GM12878 (cell line): ENCODE data around the gene ATP10A. TPM values are rescaled to one million over a fixed set of nuclear protein-coding genes. Genes with fewer than 3 reads are reported as not detected.

Experiments
- ATAC-seq: fragments of 200-7000 bp; cut with Tn5 transposase; 3 replicates; pipeline ENCODE4 v1.9.1; 2020; ENCODE audit warnings: mild to moderate bottlenecking, moderate library complexity
- BruUV-seq: library from RNA; stranded (reverse); fragments of 400-500 nt; replicated peaks from 2 replicates; lab custom pipeline; 2021; lab: Mats Ljungman, UMichigan
- CTCF ChIA-PET: fragments of 300-600 bp; sonication (Branson Sonifier 250); formaldehyde crosslinking; extraction: SDS; loops from one replicate; lab custom pipeline; 2021; ENCODE audit warnings: inconsistent platforms; lab: Yijun Ruan, JAX
- POLR2A ChIA-PET: fragments of 350-600 bp; formaldehyde crosslinking; extraction: SDS; loops from one replicate; lab custom pipeline; 2021; ENCODE audit warnings: inconsistent platforms; lab: Charles Lee
- RAD21 ChIA-PET: fragments of 300-600 bp; sonication (Branson Sonifier 250); formaldehyde crosslinking; loops from one replicate; lab custom pipeline; 2023; ENCODE audit warnings: antibody characterized with exemption; ENCODE audit not compliant: unreplicated experiment; lab: Charles Lee
- SMC1A ChIA-PET: fragments of 300-600 bp; sonication (Branson Sonifier 250); formaldehyde crosslinking; loops from one replicate; lab custom pipeline; 2023; ENCODE audit not compliant: unreplicated experiment, uncharacterized antibody; lab: Charles Lee
- DNase-seq: peaks from one replicate; pipeline ENCODE4 v3.0.0-alpha.2; 2011; ENCODE audit warnings: low read depth, low spot score
- FAIRE-seq: peaks from 3 replicates; lab custom pipeline; 2011; peaks lifted over from hg19 to GRCh38; lab: Jason Lieb, UNC
- H2AFZ ChIP-seq: 2 replicates; pipeline ENCODE4 v1.6.0; 2011; ENCODE audit warnings: low read depth, low read length, control low read depth; ENCODE audit not compliant: control insufficient read depth
- H3K27ac ChIP-seq: 2 replicates; pipeline ENCODE4 v1.5.1; 2011; ENCODE audit warnings: control low read depth; ENCODE audit not compliant: control insufficient read depth, insufficient read depth
- H3K27me3 ChIP-seq, 2 experiments: replicated peaks in 1 of 2; 2 replicates each; pipeline versions ENCODE4 v1.6.0 to v1.6.1; 2011; ENCODE audit warnings: low read length in 1 of 2; ENCODE audit not compliant: control insufficient read depth in 2 of 2, insufficient read depth in 2 of 2
- H3K36me3 ChIP-seq, 2 experiments: 2 replicates each; pipeline ENCODE4 v1.5.1; 2011; ENCODE audit warnings: low read length in 1 of 2; ENCODE audit not compliant: control insufficient read depth in 2 of 2, insufficient read depth in 2 of 2
- H3K4me1 ChIP-seq: 2 replicates; pipeline ENCODE4 v1.6.1; 2011; ENCODE audit warnings: mild to moderate bottlenecking, low read length, moderate library complexity, mixed read lengths; ENCODE audit not compliant: control insufficient read depth, insufficient read depth
- H3K4me2 ChIP-seq: 2 replicates; pipeline ENCODE4 v1.6.0; 2011; ENCODE audit warnings: control low read depth; ENCODE audit not compliant: control insufficient read depth, insufficient read depth
- H3K4me3 ChIP-seq: fragments of 200-600 bp; sonication (generic); 2 replicates; pipeline ENCODE4 v1.5.1; 2016
- H3K79me2 ChIP-seq: 2 replicates; pipeline ENCODE4 v1.6.0; 2011; ENCODE audit warnings: low read length; ENCODE audit not compliant: control insufficient read depth, insufficient read depth
- H3K9ac ChIP-seq: 2 replicates; pipeline ENCODE4 v1.8.0; 2011; ENCODE audit warnings: low read length, control low read depth, mixed read lengths; ENCODE audit not compliant: control insufficient read depth, insufficient read depth
- H3K9me3 ChIP-seq: replicated peaks from 3 replicates; pipeline ENCODE4 v1.5.1; 2011; ENCODE audit warnings: mild to moderate bottlenecking, low read length; ENCODE audit not compliant: control insufficient read depth, insufficient read depth
- H4K20me1 ChIP-seq: 2 replicates; pipeline ENCODE4 v1.6.0; 2011; ENCODE audit not compliant: control insufficient read depth, insufficient read depth
- CEBPB ChIP-seq, 2 experiments: fragments of 150-350 bp in 1 of 2; IDR thresholded peaks; 2 replicates each; pipeline ENCODE4 v1.6.1; 2012 to 2014; ENCODE audit warnings: low read depth in 2 of 2, low read length in 2 of 2, borderline replicate concordance in 1 of 2, inconsistent platforms in 1 of 2
- ETV6 ChIP-seq, 2 experiments: fragments of 450-650 bp in 1 of 2; IDR thresholded peaks in 1 of 2; conservative IDR thresholded peaks in 1 of 2; 2 replicates each; pipeline ENCODE4 v1.6.1; 2014; ENCODE audit warnings: antibody characterized with exemption in 1 of 2, borderline replicate concordance in 1 of 2, low read depth in 1 of 2, mild to moderate bottlenecking in 1 of 2, moderate library complexity in 1 of 2
- FOXK2 ChIP-seq: fragments of 450-650 bp; IDR thresholded peaks from 2 replicates; pipeline ENCODE4 v1.6.1; 2017; ENCODE audit warnings: mild to moderate bottlenecking, moderate library complexity
- MYC ChIP-seq: IDR thresholded peaks from 2 replicates; pipeline ENCODE4 v1.6.1; 2011; ENCODE audit warnings: mild to moderate bottlenecking, low read length, moderate library complexity, inconsistent platforms; ENCODE audit not compliant: insufficient read depth, insufficient replicate concordance, insufficient read length, severe bottlenecking
- RB1 ChIP-seq: fragments of 450-650 bp; formaldehyde crosslinking; IDR thresholded peaks from 2 replicates; pipeline ENCODE4 v1.6.1; 2017; ENCODE audit warnings: mild to moderate bottlenecking, borderline replicate concordance
- SMAD1 ChIP-seq: fragments of 450-650 bp; IDR thresholded peaks from 2 replicates; pipeline ENCODE4 v1.6.1; 2018; ENCODE audit warnings: mild to moderate bottlenecking, low read depth; ENCODE audit not compliant: partially characterized antibody
- SREBF1 ChIP-seq: IDR thresholded peaks from 2 replicates; pipeline ENCODE4 v1.6.1; 2012; ENCODE audit warnings: mild to moderate bottlenecking, low read length
- TCF12 ChIP-seq: IDR thresholded peaks from 2 replicates; pipeline ENCODE4 v1.6.1; 2011; ENCODE audit warnings: low read depth, mild to moderate bottlenecking, low read length
- WGBS: methylation state at CpG from one replicate; pipeline ENCODE4 v1.1.6; 2016; ENCODE audit warnings: low lambda C conversion rate; ENCODE audit not compliant: insufficient replicate concordance, insufficient coverage; ENCODE audit errors: missing lambda C conversion rate; 5-methylcytosine and 5-hydroxymethylcytosine counted together
- in situ Hi-C: fragments of 300-500 bp; cut with MboI; formaldehyde crosslinking; loops from 9 replicates; pipeline ENCODE4 v1.14.3; 2018; ENCODE audit warnings: mixed read lengths
- intact Hi-C: fragments of 100-400 bp; cut with micrococcal nuclease; formaldehyde crosslinking; loops from one replicate; pipeline ENCODE4 v1.14.2; 2022; ENCODE audit not compliant: unreplicated experiment
- polyA plus RNA-seq, 11 experiments: library from polyadenylated mRNA; depleted of rRNA in 4 of 11; unstranded in 6 of 11; stranded (reverse) in 5 of 11; fragments of >200 nt; fragmentation: Nextera tagmentation in 4 of 11; fragmentation: Illumina TruSeq in 1 of 11; extraction: Ambion mirVana in 4 of 11; extraction: Trizol in 1 of 11; gene quantifications; 1 replicate in 1 of 11; 2 replicates in 10 of 11; pipeline versions ENCODE4 v1.2.1 to v1.2.3, GENCODE V29; 2011 to 2016; ENCODE audit warnings: inconsistent platforms in 2 of 11, missing spikeins in 2 of 11, low read depth in 1 of 11
- total RNA-seq, 4 experiments: library from RNA; depleted of rRNA in 3 of 4; stranded (reverse); fragments of >200 nt in 3 of 4; fragmentation: Illumina TruSeq in 1 of 4; extraction: Trizol in 1 of 4; gene quantifications; 2 replicates each; pipeline versions ENCODE4 v1.2.1 to v1.2.3, GENCODE V29; 2013 to 2021
- TF ChIP-seq, protein P1 (sequence below): fragments of 450-650 bp; IDR thresholded peaks from 2 replicates; pipeline ENCODE4 v1.6.1; 2017; ENCODE audit warnings: antibody characterized with exemption, mild to moderate bottlenecking, moderate library complexity
- TF ChIP-seq, protein P2 (sequence below): fragments of 450-650 bp; IDR thresholded peaks from 2 replicates; pipeline ENCODE4 v1.6.1; 2017; ENCODE audit warnings: mild to moderate bottlenecking, moderate library complexity
- TF ChIP-seq, protein P3 (sequence below): fragments of 150-350 bp; IDR thresholded peaks from 2 replicates; pipeline ENCODE4 v1.6.1; 2016; ENCODE audit warnings: low read depth, low read length

ATP10A gene
- total and polyA plus RNA-seq, 10 of the 15 experiments (the other 5 are each of a cell fraction or from before 2014, with no cell fraction given), result 0.04 to 1.5 (median 0.31) TPM; not detected in 2

DNA sequence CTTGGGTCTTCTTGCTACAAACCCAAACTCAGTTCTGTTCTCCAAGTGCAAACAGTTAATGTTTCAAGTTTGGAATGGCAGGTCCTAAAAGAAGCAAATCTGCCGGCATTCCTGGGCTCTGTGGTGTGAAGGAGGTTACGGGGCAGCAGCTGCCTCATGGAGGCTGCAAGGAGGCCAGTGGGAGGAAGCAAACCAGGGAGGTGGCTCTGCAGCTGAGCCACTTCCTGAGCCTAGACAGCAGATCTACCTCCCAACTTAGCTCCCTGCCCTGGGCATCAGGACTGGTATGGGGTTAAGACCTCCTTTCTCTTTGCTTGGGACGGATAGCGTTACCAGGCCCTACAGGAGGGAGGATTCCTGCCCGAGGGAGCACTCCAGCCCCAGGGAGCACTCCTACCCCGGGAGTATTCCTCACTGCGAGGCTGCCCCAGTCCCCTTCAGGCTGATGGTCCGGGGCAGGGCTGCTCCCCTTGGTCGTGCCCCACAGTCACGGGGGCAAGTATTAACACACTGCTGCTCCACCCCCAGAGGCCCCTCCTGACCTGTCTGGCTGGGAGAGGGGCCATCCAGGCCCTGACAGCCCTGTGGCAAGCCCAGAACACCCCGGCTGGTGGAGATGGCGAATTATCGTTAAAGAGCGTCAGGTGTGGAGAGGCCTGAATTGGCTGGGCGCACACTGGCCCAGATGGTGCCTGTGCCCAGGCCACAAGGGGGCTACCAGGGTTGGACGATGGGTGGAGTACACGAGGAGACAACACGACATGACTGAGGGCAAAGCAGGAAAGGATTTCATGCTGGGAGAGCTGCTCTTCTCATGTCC lies 129.9 kb downstream of the ATP10A start:
- Histone ChIP-seq H3K36me3 (no peaks in the 10 kb centered on the region), H4K20me1 (no peaks in the 10 kb centered on the region), H3K27me3 (no peaks in the 10 kb centered on the region), H3K4me3 (no peak overlapping the region), H2AFZ (no peak overlapping the region), H3K4me2 (no peak overlapping the region), H3K9ac (no peak overlapping the region), H3K27ac (no peak overlapping the region), H3K4me1 (no peaks in the 10 kb centered on the region), H3K79me2 (no peaks in the 10 kb centered on the region), H3K9me3 (no peaks in the 10 kb centered on the region; the same call in 2 of the 3 replicates)
- in situ Hi-C loops (loop anchor here (10.0 to 25.0 kb wide), 4 partner anchors 58 to 546 kb away; no protein-coding TSS in a partner anchor), intact Hi-C loops (no loop called here)
- no peak for DNase-seq
- ChIA-PET POLR2A (no interaction called here), SMC1A (interaction anchor here (0.6 kb wide), 1 partner anchor 624 kb away, joined by 3 read pairs; no protein-coding TSS in a partner anchor), RAD21 (no interaction called here), CTCF (no interaction called here)
- no peak for ATAC-seq
- BruUV-seq, result no TSS peak
- WGBS, result 38% methylated on average over 18 of the region's 18 CpGs
- FAIRE-seq, result no peak
- TF ChIP-seq RB1, result no peak
- no peak for TF ChIP-seq CEBPB (IDR thresholded peaks at IDR 0.05; ENCODE audit: borderline replicate concordance in 1 of 2, low read depth in 2 of 2, low read length in 2 of 2)
- TF ChIP-seq SMAD1, result no peak
- TF ChIP-seq FOXK2, result no peak
- TF ChIP-seq, protein P1, sequence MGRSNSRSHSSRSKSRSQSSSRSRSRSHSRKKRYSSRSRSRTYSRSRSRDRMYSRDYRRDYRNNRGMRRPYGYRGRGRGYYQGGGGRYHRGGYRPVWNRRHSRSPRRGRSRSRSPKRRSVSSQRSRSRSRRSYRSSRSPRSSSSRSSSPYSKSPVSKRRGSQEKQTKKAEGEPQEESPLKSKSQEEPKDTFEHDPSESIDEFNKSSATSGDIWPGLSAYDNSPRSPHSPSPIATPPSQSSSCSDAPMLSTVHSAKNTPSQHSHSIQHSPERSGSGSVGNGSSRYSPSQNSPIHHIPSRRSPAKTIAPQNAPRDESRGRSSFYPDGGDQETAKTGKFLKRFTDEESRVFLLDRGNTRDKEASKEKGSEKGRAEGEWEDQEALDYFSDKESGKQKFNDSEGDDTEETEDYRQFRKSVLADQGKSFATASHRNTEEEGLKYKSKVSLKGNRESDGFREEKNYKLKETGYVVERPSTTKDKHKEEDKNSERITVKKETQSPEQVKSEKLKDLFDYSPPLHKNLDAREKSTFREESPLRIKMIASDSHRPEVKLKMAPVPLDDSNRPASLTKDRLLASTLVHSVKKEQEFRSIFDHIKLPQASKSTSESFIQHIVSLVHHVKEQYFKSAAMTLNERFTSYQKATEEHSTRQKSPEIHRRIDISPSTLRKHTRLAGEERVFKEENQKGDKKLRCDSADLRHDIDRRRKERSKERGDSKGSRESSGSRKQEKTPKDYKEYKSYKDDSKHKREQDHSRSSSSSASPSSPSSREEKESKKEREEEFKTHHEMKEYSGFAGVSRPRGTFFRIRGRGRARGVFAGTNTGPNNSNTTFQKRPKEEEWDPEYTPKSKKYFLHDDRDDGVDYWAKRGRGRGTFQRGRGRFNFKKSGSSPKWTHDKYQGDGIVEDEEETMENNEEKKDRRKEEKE, result no peak
- TF ChIP-seq ETV6 (conservative IDR thresholded peaks at IDR 0.05 in 1 of 2, IDR thresholded peaks at IDR 0.05 in 1 of 2; ENCODE audit: borderline replicate concordance in 1 of 2, low read depth in 1 of 2), result no peak
- no peak for TF ChIP-seq TCF12
- TF ChIP-seq, protein P2, sequence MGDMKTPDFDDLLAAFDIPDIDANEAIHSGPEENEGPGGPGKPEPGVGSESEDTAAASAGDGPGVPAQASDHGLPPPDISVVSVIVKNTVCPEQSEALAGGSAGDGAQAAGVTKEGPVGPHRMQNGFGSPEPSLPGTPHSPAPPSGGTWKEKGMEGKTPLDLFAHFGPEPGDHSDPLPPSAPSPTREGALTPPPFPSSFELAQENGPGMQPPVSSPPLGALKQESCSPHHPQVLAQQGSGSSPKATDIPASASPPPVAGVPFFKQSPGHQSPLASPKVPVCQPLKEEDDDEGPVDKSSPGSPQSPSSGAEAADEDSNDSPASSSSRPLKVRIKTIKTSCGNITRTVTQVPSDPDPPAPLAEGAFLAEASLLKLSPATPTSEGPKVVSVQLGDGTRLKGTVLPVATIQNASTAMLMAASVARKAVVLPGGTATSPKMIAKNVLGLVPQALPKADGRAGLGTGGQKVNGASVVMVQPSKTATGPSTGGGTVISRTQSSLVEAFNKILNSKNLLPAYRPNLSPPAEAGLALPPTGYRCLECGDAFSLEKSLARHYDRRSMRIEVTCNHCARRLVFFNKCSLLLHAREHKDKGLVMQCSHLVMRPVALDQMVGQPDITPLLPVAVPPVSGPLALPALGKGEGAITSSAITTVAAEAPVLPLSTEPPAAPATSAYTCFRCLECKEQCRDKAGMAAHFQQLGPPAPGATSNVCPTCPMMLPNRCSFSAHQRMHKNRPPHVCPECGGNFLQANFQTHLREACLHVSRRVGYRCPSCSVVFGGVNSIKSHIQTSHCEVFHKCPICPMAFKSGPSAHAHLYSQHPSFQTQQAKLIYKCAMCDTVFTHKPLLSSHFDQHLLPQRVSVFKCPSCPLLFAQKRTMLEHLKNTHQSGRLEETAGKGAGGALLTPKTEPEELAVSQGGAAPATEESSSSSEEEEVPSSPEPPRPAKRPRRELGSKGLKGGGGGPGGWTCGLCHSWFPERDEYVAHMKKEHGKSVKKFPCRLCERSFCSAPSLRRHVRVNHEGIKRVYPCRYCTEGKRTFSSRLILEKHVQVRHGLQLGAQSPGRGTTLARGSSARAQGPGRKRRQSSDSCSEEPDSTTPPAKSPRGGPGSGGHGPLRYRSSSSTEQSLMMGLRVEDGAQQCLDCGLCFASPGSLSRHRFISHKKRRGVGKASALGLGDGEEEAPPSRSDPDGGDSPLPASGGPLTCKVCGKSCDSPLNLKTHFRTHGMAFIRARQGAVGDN, result no peak
- TF ChIP-seq SREBF1, result no peak
- TF ChIP-seq, protein P3, sequence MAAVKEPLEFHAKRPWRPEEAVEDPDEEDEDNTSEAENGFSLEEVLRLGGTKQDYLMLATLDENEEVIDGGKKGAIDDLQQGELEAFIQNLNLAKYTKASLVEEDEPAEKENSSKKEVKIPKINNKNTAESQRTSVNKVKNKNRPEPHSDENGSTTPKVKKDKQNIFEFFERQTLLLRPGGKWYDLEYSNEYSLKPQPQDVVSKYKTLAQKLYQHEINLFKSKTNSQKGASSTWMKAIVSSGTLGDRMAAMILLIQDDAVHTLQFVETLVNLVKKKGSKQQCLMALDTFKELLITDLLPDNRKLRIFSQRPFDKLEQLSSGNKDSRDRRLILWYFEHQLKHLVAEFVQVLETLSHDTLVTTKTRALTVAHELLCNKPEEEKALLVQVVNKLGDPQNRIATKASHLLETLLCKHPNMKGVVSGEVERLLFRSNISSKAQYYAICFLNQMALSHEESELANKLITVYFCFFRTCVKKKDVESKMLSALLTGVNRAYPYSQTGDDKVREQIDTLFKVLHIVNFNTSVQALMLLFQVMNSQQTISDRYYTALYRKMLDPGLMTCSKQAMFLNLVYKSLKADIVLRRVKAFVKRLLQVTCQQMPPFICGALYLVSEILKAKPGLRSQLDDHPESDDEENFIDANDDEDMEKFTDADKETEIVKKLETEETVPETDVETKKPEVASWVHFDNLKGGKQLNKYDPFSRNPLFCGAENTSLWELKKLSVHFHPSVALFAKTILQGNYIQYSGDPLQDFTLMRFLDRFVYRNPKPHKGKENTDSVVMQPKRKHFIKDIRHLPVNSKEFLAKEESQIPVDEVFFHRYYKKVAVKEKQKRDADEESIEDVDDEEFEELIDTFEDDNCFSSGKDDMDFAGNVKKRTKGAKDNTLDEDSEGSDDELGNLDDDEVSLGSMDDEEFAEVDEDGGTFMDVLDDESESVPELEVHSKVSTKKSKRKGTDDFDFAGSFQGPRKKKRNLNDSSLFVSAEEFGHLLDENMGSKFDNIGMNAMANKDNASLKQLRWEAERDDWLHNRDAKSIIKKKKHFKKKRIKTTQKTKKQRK, result no peak
- no peak for TF ChIP-seq MYC
